SHP77 treated with DMSO at 0.1 percent for 48 hours (cell line): ENCODE measurements around the gene CLASP1.
"Not testable (repeated sequence)": the region's sequence is repeated elsewhere in the genome, so short reads cannot be mapped to it uniquely, and the experiment has no call there.

ENCODE experiments used
- DNase-seq: peaks from one replicate; lab custom pipeline; 2025; lab: John Stamatoyannopoulos, UW

Gene CLASP1

DNA sequence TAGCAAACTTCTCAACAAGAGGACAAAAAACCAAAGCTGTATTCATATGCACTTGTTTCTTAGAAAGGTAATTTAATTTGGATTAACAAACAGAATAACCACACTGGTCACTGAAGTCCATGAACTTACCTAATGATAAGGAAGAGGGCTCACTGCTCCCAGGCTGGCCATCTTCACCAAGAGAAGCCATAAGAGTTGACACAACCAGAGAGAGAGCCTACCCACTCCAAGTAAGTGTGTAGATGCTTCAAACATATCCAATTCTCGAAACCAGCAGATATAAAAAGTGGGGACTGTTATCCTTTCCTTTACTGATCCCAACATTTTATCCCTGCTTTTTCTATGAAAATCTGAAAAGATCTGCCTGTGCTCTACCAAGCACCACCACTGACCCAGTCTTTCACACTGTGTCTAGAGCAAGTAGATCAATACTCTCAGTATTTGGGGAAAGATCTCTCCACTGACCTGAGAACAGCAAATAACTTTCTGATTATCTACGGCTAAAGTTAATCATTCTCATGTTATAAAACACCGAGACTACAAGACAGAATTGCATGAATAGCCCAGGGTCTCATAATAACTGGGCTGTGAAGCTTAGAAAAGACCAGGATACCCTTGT is 230.1 kb downstream of the CLASP1 start:
- no peak for DNase-seq

DNA sequence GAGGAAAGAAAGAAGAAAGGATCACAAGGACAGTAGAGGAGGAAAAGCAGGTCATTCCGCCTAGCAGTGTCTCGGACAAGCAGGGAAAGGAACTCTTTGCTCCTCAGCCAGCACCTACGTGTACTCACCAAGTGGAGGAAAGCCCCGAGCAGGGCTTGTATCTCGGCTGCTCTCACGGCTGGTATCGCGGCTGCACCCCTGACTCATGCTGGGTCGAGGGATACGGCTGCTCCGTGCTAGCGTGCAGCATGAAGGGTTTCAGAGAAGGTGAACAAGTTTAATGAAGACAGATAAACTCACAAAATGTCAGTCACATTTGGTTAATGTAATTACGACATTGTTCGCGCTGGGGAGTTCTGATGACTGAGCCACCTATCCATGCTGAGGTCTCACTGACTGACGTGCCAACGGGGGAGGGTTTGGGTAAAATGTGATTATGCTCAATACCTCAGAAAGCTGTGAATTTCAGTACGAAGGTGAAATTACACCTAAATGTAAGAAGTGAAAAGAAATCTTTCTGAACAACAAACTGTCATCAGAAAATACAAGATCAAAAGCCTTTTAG is 230.7 kb downstream of the CLASP1 start:
- no peak for DNase-seq

DNA sequence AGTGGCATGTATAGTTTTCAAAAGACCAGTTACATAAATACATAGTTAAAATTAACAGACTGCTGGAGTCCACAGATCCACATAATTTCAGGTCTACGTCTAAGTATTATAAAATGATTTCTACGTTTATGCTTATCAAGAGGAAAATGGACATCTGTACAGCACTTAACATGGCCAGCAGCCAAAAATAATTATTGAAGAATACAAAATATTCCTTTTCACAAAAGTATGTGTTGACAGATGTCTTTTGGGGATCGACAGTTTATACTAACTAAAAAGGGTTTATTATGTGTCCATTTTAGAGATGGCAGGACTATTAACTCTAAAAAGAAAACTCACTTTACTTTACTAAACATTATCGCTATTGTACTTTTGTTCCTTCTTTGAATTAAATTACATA is 231.4 kb downstream of the CLASP1 start:
- DNase-seq = no peak

DNA sequence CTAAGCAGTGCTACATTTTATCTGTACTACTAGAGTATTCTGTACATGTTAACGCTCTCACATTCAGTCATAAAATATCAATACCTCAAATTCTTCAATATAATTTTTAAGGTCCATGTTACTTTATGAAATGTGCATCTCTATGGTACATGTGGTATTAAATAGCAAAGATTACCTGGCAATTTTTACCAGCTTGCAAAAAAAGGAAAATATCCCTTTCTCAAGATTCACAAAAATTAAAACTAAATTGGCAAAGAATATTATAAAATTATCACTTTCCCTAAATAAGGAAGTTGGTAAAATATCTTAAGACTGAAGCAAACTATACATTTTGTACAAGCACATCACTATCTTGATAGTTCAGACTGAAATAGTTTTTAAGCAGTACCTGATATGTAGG is 233.5 kb downstream of the CLASP1 start:
- no peak for DNase-seq

DNA sequence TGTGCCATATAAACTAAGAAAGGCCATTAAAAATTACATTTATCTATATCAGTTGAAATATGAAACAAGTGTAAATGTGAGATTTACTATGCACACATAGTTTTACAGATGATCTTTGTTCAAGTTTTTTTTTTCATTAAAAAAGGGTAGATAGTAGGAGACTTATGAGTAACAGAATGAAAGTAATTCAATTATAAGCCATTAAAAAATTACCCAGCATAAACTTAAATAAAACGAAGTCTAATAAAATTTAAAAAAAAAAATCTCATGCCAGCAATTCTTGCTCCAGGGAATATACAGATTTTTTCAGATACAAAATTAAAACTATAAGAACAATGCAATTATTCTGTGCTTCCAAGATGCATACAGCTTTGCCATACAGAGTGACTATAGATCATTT is 236.9 kb downstream of the CLASP1 start:
- DNase-seq = no peak

DNA sequence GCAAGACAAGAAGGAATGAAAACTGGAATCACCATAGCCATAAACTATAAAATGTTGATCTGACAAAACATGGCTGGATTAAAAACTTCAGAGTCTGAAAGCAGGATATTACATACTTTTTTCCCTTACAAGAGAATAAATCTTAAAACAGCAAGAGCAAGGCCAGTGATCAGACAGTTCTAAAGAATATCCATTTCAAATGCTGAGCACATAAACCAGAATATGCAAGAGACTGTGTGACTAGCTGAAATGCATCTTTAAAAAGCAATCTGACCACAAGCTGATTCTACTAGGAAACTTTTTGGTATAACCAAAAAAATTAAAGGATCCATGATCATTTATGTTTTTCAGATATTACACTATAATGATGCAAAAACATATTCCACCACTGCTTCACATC is 239.3 kb downstream of the CLASP1 start:
- DNase-seq = no peak

DNA sequence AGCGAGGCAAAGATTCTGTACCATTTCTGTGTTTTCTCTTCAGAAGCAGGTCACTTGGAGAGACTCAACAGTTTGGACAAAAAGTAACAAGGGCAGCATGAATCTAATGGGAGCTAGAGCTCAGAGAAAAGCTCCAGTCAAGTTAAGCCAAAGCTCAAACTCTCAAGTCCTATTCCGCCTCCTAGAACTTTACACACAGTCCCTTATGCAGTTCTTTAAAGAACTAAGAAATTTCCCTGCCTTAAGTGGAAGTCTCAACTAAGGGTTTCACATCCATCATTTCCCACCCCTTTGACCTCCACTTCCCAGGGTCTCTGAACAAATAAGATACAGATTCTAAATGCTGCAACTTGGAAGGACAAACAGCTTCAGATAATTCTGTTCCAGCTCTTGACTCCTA is 239.9 kb downstream of the CLASP1 start:
- no peak for DNase-seq

DNA sequence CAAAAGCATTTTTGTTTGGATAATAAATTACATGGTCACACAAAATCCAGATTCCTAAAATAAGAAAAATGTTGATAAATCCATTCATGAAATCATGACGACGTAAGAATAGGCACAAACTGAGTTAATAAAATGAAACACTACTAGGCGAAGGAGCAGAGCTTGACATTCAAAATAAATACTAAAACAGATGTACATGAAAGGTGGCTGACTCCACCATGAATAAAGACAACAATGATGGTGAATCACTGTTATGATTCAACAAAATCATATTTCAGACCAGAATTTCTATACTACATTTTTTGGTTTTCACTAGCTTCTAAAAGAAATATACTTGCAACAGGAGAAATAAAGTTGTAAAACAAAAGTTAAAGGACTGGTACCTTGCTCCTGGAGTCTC is 240.6 kb downstream of the CLASP1 start:
- DNase-seq = no peak

DNA sequence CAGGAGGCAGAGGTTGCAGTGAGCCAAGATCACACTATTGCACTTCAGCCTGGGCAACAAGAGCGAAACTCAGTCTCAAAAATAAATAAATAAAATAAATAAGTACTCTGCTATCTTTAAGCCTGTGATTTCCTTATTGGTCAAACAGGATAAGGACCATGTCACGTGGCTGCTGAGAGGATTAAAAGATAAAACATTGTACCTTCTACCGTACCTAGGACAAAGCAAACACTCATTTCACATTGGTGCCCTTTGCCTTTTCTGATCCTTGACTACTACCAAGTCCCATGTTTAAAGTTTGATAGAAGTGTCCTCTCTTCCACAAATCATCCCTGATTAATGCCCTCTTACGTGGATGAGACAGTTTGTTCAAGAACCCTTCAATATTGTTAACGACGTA is 244.0 kb downstream of the CLASP1 start:
- DNase-seq = no peak

DNA sequence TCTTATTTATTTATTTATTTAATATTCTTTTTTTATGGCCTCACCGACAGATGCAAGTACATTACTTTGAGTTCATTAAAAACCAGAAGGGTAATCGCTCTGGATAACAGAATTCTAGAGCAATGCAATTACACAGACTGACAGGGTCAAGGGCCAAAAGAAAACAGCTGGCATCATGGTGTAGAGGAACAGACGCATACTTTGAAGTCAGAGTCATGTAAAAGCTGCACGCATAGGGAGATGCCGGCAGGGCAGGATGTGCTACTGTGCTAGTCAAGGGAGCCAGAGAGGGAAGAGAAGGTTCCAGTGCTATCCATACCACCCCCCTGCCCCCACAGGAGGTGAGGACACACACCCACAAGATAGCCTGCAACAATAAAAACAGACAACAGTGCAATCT is 249.1 kb downstream of the CLASP1 start:
- DNase-seq = no peak

DNA sequence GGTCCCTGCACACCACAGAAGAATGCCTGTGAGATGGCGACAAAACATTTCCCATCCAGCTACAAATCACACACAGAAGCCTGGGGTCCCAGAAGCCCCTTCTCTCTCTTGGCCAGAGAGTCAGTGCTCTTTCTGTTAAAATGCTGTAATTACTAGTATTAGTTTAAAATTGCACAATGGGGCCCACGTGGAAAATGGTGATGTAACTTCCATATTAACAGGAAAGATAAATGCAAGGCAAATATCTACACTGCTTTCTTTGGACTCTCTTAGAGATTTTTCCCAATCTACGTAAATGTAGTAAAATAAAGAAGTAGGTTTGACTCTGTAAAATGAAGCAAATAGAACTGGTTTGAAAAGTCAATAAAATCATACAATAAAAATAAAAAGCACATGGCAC is 250.4 kb downstream of the CLASP1 start:
- DNase-seq = no peak

DNA sequence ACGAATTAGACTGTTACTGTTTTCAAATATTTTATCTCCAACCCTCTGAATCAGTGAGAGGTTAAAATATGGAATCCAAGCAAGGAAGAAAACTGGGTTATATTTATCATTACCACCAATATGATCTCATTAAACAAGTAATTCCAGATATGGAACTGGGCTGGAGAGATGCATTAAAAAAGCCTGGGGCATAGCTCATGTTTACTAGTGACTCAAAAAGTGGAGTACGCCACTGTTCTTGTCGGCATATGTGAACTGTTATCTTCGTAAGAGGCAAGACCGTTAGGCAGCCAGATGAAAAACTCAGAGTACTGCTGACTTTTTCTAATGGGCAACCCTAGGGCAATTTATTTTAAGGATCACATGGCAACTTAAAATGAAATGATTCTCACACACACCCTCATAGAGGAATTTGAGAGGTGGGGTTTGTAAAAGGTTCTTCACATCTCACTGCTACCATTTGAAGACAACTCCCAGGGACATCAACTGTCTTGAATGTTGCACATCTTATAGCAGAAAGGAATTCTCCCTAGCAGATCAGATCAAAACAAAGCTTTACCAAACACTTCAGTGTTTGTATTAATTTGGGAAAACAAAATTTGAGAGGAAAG is 259.1 kb downstream of the CLASP1 start:
- DNase-seq = no peak

DNA sequence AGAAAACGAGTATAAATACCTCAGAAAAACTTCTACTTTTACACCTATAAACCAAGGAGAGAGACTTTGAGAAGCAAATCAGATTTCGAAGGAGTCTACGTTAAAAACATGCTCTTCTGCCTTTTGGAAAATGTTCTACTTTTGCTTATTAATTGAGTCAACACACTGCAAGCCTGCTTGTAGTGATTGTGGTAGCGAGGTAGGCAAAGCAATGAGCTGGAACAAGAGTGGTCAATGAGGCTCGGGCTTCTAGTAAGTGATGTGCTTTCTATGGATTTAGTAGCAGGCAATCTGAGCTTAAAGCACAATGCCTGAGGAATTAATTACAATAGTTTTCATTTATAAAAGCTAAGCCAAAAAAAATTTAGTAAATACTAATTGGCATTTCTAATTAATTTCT is 260.9 kb downstream of the CLASP1 start:
- no peak for DNase-seq

DNA sequence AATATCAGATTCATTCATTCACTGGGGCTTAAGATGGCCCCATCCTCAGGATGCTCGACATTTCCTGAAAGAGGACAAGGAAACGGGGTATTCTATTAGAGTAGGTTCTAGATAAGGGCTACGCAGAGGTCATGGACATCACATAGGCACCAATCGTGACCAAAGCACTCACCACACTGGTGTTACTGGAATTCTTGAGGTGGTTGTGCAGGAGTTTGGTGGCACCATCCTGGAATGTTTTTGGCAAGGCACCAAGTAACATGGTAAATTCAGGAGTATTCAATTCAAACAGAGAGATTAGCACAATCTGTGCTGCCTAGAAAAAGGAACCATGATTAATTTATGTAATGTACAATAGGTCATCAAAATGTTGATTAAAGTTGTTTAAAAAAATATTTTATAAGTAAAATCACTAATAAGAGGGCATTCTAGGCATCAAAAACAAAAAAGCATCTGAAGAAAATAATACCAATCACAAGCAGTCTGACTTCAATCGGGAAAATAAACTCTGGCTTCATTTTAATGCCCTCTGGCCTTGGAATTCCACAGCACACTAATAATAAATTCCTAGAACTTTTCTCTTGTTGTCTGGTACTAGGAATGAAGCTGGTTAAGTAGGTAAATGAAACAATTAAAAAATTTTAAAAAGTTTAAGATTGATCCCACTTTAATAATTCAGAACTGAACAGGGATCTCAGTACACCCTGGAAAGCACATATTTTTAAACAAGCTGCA is 261.5 kb downstream of the CLASP1 start:
- no peak for DNase-seq

DNA sequence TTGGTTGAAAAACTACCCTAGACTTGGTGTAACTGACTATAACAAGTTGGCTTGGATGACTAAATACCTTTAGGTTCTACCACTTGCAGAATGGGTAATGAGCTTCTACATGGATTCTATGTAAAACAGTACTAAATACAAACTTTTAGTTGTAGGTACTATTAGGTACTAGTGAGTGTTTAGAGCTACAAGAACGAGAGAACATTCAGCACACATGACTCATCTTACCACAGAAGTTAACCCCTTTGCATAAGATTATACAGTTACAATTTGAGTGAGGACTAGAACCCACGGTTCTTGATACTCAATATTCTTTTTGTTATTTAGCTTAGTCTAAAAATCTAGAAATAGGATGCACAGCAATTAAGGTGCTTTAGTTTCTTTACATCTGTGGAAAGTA is 262.6 kb downstream of the CLASP1 start:
- DNase-seq = no peak

DNA sequence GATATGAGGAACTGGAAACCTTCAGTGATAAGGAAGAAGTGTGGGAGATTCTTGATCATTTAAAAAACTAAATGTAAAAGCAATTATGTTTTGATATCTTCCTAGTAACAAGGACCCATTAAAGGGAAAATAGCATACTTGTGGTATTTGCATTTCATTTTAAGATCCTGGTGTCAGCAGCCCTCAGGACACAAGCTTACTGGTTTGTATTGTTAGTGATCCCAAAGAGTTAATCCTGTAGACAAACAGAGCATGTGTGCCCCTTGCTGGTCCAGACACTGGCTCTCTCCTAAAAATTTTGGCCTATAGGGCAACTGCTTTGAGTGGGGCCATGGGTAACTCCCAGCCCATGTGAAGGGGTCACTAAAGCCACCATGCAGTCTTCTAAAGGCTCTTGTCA is 263.2 kb downstream of the CLASP1 start:
- no peak for DNase-seq

DNA sequence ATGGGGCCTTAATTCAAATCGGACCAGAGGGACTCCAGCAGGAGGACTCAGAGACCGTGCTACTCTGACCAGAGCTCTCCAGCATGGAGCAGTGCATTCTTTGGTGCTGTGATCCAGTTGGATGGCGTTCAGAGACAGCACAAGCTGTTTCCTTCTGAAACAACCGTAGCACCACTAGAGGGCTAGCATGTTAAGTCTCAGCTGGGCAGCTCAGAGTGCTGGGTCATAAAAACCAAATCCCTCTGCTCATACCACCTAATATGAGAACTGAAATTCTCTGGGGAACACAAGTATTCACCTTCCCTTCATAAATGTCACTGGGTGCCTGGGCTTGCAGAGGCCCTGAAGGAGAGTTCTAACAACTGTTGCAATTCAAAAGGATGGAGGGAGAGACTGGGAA is 266.5 kb downstream of the CLASP1 start:
- no peak for DNase-seq

DNA sequence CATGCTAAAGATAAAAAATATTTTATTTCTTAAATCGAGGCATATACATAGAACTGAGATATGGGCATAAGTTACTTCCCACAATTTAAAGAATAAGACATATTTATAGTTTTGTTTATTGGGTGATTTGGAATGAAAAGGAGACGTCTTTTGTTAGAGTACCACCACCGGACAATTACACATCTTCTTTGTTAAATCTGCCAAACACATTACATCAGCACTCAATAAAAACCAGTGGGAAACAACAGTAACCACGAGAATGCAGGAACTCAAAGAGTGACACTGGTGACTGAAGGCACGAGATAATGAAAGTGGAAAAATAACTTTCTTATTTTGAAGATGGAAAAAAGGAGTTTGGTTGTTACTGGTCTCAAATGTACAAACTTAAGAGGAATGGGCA is 271.6 kb downstream of the CLASP1 start:
- no peak for DNase-seq

DNA sequence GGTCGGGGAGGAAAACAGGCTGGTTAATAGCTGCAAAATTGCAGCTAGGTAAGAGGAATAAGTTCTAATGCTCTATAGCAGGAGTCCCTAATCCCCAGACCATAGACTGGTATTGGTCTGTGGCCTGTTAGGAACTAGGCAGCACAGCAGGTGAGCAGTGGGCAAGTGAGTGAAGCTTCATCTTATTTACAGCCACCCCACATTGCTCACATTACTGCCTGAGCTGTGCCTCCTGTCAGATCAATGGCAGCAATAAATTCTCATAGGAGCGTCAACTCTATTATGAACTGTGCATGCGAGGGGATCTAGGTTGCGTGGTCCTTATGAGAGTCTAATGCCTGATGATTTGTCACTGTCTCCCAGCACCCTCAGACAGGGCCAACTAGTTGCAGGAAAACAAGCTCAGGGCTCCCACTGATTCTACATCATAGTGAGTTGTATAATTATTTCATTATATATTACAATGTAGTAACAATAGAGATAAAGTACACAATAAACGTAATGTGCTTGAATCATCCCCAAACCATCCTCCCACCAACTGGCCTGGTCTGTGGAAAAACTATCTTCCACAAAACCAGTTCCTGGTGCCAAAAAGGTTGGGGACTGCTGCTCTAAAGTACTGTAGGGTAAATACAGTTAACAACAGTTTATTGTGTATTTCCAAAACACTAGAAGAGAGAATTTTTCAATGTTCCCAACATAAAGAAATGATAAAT is 272.6 kb downstream of the CLASP1 start:
- no peak for DNase-seq

DNA sequence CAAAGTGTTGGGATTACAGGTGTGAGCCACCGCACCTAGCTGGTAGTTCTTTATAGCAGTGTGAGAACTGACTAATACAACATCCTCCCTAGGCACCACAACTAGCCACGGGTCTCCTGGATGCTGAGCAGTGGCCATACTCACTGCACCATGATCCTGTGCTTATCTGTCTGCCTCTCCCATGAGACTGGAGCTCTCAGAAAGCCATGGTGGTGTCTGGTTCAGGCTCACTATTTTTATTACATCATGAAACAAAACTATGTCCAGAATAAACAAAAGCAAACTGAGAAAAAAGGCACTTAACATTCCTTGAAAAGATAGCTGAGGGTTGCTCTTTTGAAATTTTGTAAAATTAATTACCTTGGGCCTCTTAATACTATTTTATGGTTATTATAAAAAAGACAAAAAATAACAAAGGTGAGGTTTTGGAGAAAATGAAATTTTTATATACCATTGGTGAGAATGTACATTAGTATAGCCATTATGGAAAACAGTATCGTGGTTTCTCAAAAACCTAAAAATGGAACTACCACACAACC is 273.6 kb downstream of the CLASP1 start:
- DNase-seq = no peak

DNA sequence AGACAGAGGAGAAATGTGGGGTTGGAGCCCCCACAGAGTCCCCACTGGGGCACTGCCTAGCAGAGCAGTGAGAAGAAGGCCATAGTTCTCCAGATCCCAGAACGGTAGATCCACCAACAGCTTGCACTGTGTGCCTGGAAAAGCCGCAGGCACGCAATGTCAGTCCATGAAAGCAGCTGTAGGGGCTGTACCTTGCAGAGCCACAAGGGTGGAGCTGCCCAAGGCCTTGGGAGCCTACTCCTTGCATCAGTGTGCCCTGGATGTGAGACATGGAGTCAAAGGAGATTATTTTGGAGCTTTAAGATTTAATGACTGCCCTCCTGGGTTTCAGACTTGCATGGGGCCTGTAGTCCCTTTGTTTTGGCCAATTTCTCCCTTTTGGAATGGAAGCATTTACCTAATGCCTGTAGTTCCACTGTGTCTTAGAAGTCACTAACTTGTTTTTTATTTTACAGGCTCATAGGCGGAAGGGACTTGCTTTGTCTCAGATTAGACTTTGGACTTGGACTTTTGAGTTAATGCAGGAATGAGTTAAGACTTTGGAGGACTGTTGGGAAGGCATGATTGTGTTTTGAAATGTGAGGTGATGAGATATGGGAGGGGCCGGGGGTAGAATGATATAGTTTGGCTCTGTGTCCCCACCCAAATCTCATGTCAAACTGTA is 274.7 kb downstream of the CLASP1 start:
- not testable (repeated sequence) for DNase-seq
